Parathyroid adenoma (tissue), 2 donors: ENCODE results near the gene CBY2.
"Not testable (repeated sequence)": the region's sequence is repeated elsewhere in the genome, so short reads cannot be mapped to it uniquely, and the experiment has no call there.

Experiments used
- H2AFZ ChIP-seq: fragments of 300-600 bp; sonication (generic); one replicate; pipeline ENCODE4 v1.7.0; 2017; ENCODE audit warnings: antibody characterized with exemption, mild to moderate bottlenecking
- H3K27ac ChIP-seq: fragments of 300-600 bp; sonication (generic); one replicate; pipeline ENCODE4 v1.7.0; 2017
- H3K27me3 ChIP-seq: fragments of 300-600 bp; sonication (generic); one replicate; pipeline ENCODE4 v1.7.0; 2017; ENCODE audit warnings: low read length; ENCODE audit not compliant: control insufficient read depth, insufficient read depth
- H3K36me3 ChIP-seq: fragments of 300-600 bp; sonication (generic); one replicate; pipeline ENCODE4 v1.7.0; 2017; ENCODE audit warnings: low read length; ENCODE audit not compliant: control insufficient read depth, insufficient read depth
- H3K4me1 ChIP-seq: fragments of 300-600 bp; sonication (generic); one replicate; pipeline ENCODE4 v1.7.0; 2017; ENCODE audit warnings: control low read depth
- H3K4me2 ChIP-seq: fragments of 300-600 bp; sonication (generic); one replicate; pipeline ENCODE4 v1.7.0; 2017; ENCODE audit warnings: low read length
- H3K4me3 ChIP-seq: fragments of 300-600 bp; sonication (generic); one replicate; pipeline ENCODE4 v1.7.0; 2017; ENCODE audit warnings: low read depth, low read length
- H3K79me2 ChIP-seq: fragments of 300-600 bp; sonication (generic); one replicate; pipeline ENCODE4 v1.7.0; 2017; ENCODE audit warnings: control low read depth
- H3K9ac ChIP-seq: fragments of 300-600 bp; sonication (generic); one replicate; pipeline ENCODE4 v1.7.0; 2017; ENCODE audit warnings: mild to moderate bottlenecking
- H3K9me3 ChIP-seq: fragments of 300-600 bp; sonication (generic); one replicate; pipeline ENCODE4 v1.7.0; 2017; ENCODE audit warnings: low read length; ENCODE audit not compliant: control insufficient read depth
- TF ChIP-seq, protein P1 (sequence below): fragments of 300-600 bp; sonication (generic); IDR thresholded peaks from one replicate; pipeline ENCODE4 v1.7.0; 2017; ENCODE audit warnings: antibody characterized with exemption, mild to moderate bottlenecking
- donor health status: primary hyperparathyroidism.

Gene CBY2

DNA sequence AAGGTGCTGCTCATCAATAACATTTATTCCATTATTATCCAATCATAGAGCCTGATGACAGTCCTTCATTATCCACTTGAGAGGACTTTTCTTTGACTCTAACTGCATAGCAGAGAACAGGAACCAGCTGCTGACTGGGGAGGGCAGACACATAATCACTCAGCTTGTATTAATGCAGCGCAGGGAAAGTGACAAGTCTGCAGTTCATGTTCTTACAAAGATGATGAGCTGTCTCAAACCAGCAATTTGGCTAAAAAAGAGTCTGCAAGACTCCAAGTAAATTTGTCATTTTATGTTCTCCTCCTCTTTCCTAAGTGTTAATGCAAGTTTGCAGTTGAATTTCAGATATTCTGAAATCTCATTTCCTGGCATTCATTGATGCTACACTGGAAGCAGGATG lies 40.0 kb upstream of the CBY2 start:
- Histone ChIP-seq H3K27ac (no peak overlapping the region), H3K4me3 (no peak overlapping the region), H2AFZ (no peak overlapping the region), H3K9ac (no peak overlapping the region), H3K36me3 (no peaks in the 10 kb centered on the region), H3K79me2 (no peaks in the 10 kb centered on the region), H3K4me2 (no peak overlapping the region), H3K9me3 (no peaks in the 10 kb centered on the region), H3K4me1 (no peaks in the 10 kb centered on the region), H3K27me3 (no peaks in the 10 kb centered on the region)
- TF ChIP-seq, protein P1, sequence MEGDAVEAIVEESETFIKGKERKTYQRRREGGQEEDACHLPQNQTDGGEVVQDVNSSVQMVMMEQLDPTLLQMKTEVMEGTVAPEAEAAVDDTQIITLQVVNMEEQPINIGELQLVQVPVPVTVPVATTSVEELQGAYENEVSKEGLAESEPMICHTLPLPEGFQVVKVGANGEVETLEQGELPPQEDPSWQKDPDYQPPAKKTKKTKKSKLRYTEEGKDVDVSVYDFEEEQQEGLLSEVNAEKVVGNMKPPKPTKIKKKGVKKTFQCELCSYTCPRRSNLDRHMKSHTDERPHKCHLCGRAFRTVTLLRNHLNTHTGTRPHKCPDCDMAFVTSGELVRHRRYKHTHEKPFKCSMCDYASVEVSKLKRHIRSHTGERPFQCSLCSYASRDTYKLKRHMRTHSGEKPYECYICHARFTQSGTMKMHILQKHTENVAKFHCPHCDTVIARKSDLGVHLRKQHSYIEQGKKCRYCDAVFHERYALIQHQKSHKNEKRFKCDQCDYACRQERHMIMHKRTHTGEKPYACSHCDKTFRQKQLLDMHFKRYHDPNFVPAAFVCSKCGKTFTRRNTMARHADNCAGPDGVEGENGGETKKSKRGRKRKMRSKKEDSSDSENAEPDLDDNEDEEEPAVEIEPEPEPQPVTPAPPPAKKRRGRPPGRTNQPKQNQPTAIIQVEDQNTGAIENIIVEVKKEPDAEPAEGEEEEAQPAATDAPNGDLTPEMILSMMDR = no peak

DNA sequence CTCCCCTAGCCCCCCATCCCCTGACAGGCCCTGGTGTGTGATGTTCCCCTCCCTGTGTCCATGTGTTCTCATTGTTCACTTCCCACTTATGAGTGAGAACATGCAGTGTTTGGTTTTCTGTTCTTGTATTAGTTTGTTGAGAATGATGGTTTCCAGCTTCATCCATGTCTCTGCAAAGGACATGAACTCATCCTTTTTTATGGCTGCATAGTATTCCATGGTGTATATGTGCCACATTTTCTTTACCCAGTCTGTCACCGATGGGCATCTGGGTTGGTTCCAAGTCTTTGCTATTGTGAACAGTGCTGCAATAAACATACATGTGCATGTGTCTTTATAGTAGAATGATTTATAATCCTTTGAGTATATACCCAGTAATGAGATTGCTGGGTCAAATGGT lies 39.2 kb upstream of the CBY2 start:
- not testable (repeated sequence) for H3K79me2 ChIP-seq, H3K9me3 ChIP-seq, H3K4me3 ChIP-seq, H3K27me3 ChIP-seq, H3K9ac ChIP-seq, H3K4me2 ChIP-seq, H3K36me3 ChIP-seq, H2AFZ ChIP-seq, H3K27ac ChIP-seq, H3K4me1 ChIP-seq

DNA sequence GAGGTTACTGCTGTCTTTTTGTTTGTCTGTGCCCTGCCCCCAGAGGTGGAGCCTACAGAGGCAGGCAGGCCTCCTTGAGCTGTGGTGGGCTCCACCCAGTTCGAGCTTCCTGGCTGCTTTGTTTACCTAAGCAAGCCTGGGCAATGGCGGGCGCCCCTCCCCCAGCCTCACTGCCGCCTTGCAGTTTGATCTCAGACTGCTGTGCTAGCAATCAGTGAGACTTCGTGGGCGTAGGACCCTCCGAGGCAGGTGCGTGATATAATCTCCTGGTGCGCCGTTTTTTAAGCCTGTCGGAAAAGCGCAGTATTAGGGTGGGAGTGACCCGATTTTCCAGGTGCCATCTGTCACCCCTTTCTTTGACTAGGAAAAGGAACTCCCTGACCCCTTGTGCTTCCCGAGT lies 32.5 kb upstream of the CBY2 start:
- H3K27ac ChIP-seq, H3K4me1 ChIP-seq, H3K9me3 ChIP-seq, H3K36me3 ChIP-seq, H3K4me2 ChIP-seq, H3K79me2 ChIP-seq, H3K9ac ChIP-seq, H2AFZ ChIP-seq, H3K27me3 ChIP-seq, H3K4me3 ChIP-seq: not testable (repeated sequence)

DNA sequence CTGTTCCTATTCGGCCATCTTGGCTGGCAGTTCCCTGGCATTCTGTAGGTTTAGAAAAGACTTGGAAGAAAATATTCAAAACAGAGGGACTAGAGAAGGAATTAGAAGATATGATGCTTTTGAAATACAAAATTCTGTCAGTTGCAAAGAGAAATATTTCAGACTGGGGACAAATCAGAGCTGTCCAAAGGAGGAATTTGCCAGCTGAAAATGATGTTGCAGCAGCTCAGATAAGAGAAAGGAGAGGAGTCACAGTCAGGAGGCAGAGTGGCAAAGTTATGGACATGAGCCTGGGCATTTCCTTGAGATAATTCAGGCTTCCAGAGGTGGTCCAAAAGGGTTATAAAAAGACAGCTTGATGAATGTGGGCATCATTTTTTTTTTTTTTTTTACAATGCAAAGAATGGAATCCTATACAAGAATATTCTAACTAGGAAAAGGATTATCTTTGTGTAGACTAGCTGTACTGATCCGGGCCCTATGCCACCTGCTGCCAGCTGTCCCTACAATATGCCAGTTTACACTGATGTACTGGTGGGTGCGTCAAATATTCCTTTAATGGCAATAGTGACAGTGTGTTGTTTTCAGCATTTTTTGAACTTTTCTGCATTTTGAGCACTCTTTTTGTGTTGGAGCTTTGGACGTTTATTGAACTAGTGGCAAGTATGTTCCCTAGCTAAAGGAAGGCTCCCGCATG lies 31.8 kb upstream of the CBY2 start:
- Histone ChIP-seq H3K27me3 (no peaks in the 10 kb centered on the region), H3K4me3 (no peak overlapping the region), H3K36me3 (no peaks in the 10 kb centered on the region), H2AFZ (no peak overlapping the region), H3K9ac (no peak overlapping the region), H3K4me2 (no peak overlapping the region), H3K79me2 (no peaks in the 10 kb centered on the region), H3K9me3 (no peaks in the 10 kb centered on the region), H3K4me1 (no peaks in the 10 kb centered on the region), H3K27ac (no peak overlapping the region)
- TF ChIP-seq, protein P1 = no peak

DNA sequence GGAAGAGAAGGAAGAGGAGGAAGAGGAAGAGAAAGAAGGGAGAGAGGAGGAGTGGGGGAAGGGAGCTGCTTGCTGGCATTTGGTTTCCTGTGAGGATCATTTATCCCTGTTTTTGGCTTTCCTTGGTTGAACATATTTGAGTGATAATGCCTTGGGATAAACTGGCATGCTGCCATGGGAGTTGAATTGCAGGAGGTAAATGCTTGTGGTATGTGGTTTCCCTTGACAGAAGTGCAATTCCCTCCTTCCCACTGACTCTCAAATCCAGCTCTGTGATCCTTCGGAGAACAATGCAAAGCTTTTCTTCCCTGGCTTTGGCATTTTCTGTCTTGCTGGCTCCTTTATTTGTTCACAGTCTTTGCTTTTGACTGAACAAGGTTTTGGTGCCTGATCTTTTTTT lies 27.2 kb upstream of the CBY2 start:
- Histone ChIP-seq H3K36me3 (no peaks in the 10 kb centered on the region), H3K4me1 (no peaks in the 10 kb centered on the region), H3K9ac (no peak overlapping the region), H3K4me3 (no peak overlapping the region), H3K79me2 (no peaks in the 10 kb centered on the region), H3K27me3 (no peaks in the 10 kb centered on the region), H2AFZ (no peak overlapping the region), H3K27ac (no peak overlapping the region), H3K9me3 (no peaks in the 10 kb centered on the region), H3K4me2 (no peak overlapping the region)
- TF ChIP-seq, protein P1 = no peak

DNA sequence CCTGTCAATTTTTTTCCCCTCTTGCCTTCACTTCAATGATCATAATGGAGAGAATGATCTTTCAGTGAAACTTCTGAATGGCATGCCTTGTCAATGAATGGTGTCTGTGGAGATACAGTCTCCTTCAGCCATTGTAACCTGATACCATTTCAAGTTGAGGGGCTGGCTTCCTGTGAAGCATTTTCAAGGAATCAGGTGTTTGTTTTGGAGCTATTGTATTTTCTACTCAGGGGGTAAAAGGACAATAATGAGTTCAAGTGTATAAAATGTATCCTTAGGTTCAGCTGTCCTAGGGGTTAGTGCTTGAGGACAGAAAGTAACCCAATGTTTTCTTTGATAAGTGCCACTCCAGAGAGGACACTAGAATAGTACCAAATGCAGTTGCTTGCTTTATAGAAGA lies 23.8 kb upstream of the CBY2 start:
- no peaks in the 10 kb centered on the region for H3K79me2 ChIP-seq
- H3K9me3 ChIP-seq = no peaks in the 10 kb centered on the region
- no peak overlapping the region for H2AFZ ChIP-seq
- H3K4me3 ChIP-seq = no peak overlapping the region
- no peaks in the 10 kb centered on the region for H3K27me3 ChIP-seq
- H3K4me1 ChIP-seq = no peaks in the 10 kb centered on the region
- H3K36me3 ChIP-seq = no peaks in the 10 kb centered on the region
- TF ChIP-seq, protein P1 = no peak
- H3K27ac ChIP-seq = no peak overlapping the region
- no peak overlapping the region for H3K4me2 ChIP-seq
- no peak overlapping the region for H3K9ac ChIP-seq
